Fibroblast of skin of left biceps (primary cell): ENCODE results near the gene PTGES3L.
A peak's percentile ranks its signal among the peaks of the same experiment; 100 is the strongest.
"Not testable (repeated sequence)": the region's sequence is repeated elsewhere in the genome, so short reads cannot be mapped to it uniquely, and the experiment has no call there.

Experiments
- DNase-seq, 2 experiments: peaks; one replicate each; pipeline ENCODE4 v3.0.0-alpha.2; 2013; ENCODE audit warnings: low read depth in 2 of 2

Gene PTGES3L

GRCh38 chr17:42980274-42980765 is 440 bp upstream of the PTGES3L start, which contains the start of gene RUNDC1:
RUNDC1 (plus strand) TSS chr17:42980565; CDS start chr17:42980577, 12 bp downstream.
- DNase-seq: peak; percentile 45 to 46

GRCh38 chr17:42975701-42976100 is 4.2 kb downstream of the PTGES3L start:
- DNase-seq: not testable (repeated sequence)

- no peak for DNase-seq
Observed at GRCh38 chr17:42975265-42975664, 4.6 kb downstream of the PTGES3L start.

GRCh38 chr17:42973323-42973722 is 6.6 kb downstream of the PTGES3L start:
- DNase-seq: not testable (repeated sequence)

- DNase-seq: no peak
Observed at GRCh38 chr17:42971589-42971988, 8.3 kb downstream of the PTGES3L start.

- no peak for DNase-seq
Observed at GRCh38 chr17:42969001-42969581, 10.8 kb downstream of the PTGES3L start.

- no peak for DNase-seq
Observed at GRCh38 chr17:42967925-42968324, 12.0 kb downstream of the PTGES3L start.

- DNase-seq: peak; percentile 74 to 78
Observed at GRCh38 chr17:42964161-42964932, 15.5 kb downstream of the PTGES3L start, which contains the start of gene AARSD1. AARSD1 (minus strand) TSS chr17:42964454; CDS start chr17:42964440, 14 bp downstream.

- DNase-seq: no peak
Observed at GRCh38 chr17:42953669-42954068, 26.2 kb downstream of the PTGES3L start.

- no peak for DNase-seq
Observed at GRCh38 chr17:42950044-42950783, 29.7 kb downstream of the PTGES3L start.

GRCh38 chr17:42946812-42947211 is 33.1 kb downstream of the PTGES3L start:
- no peak for DNase-seq

- DNase-seq: no peak
Observed at GRCh38 chr17:42944211-42944610, 35.7 kb downstream of the PTGES3L start.

- peak; percentile 13 to 16 for DNase-seq
Observed at GRCh38 chr17:42937712-42938596, 41.9 kb downstream of the PTGES3L start.

- DNase-seq: no peak
Observed at GRCh38 chr17:42929497-42929844, 50.4 kb downstream of the PTGES3L start.

- DNase-seq: peak; percentile 17 to 30
Observed at GRCh38 chr17:42928714-42929496, 51.0 kb downstream of the PTGES3L start.

GRCh38 chr17:42924891-42925290 is 55.0 kb downstream of the PTGES3L start:
- no peak for DNase-seq

GRCh38 chr17:42923472-42923871 is 56.4 kb downstream of the PTGES3L start:
- not testable (repeated sequence) for DNase-seq

- no peak for DNase-seq
Observed at GRCh38 chr17:42922294-42922693, 57.6 kb downstream of the PTGES3L start.

GRCh38 chr17:42920922-42921321 is 59.0 kb downstream of the PTGES3L start:
- DNase-seq: no peak

GRCh38 chr17:42920106-42920900 is 59.6 kb downstream of the PTGES3L start:
- no peak for DNase-seq
